BE2C (cell line): ENCODE measurements around the gene HIPK4.
"Not testable (repeated sequence)": the region's sequence is repeated elsewhere in the genome, so short reads cannot be mapped to it uniquely, and the experiment has no call there.

Source experiments
- DNase-seq: peaks from one replicate; pipeline ENCODE4 v3.0.0-alpha.2; 2020
- H3K27me3 ChIP-seq: fragments of 250-450 bp; sonication (Bioruptor Pico); 2 replicates; pipeline ENCODE4 v1.5.1; 2020; ENCODE audit warnings: mild to moderate bottlenecking
- H3K36me3 ChIP-seq: fragments of 250-450 bp; sonication (Bioruptor Pico); 2 replicates; pipeline ENCODE4 v1.5.1; 2020; ENCODE audit warnings: mild to moderate bottlenecking
- H3K4me1 ChIP-seq: fragments of 250-450 bp; sonication (Bioruptor Pico); 2 replicates; pipeline ENCODE4 v1.5.1; 2020
- H3K4me3 ChIP-seq: 2 replicates; pipeline ENCODE4 v1.5.1; 2011; ENCODE audit warnings: low read depth, low read length
- H3K9me3 ChIP-seq: fragments of 250-450 bp; sonication (Bioruptor Pico); 2 replicates; pipeline ENCODE4 v1.5.1; 2020
- CTCF ChIP-seq: IDR thresholded peaks from 2 replicates; pipeline ENCODE4 v1.5.1; 2012; ENCODE audit warnings: mild to moderate bottlenecking, low read depth, low read length

The HIPK4 gene

GRCh38 chr19:40377876-40378385 lies 12.1 kb downstream of the HIPK4 start:
- Histone ChIP-seq H3K4me3 (no peak overlapping the region), H3K36me3 (peaks cover 15% of the 10 kb centered on the region), H3K27me3 (no peaks in the 10 kb centered on the region), H3K9me3 (no peaks in the 10 kb centered on the region), H3K4me1 (no peaks in the 10 kb centered on the region)
- DNase-seq, result no peak
- TF ChIP-seq CTCF, result no peak

- Histone ChIP-seq H3K27me3 (no peaks in the 10 kb centered on the region), H3K36me3 (peaks cover 24% of the 10 kb centered on the region), H3K4me3 (no peak overlapping the region), H3K9me3 (no peaks in the 10 kb centered on the region), H3K4me1 (no peaks in the 10 kb centered on the region)
- no peak for TF ChIP-seq CTCF
- no peak for DNase-seq
These were observed 13.6 kb downstream of the HIPK4 start for GRCh38 chr19:40376286-40376862.

GRCh38 chr19:40374084-40374483 lies 15.9 kb downstream of the HIPK4 start:
- Histone ChIP-seq H3K27me3 (no peaks in the 10 kb centered on the region), H3K36me3 (peaks cover 27% of the 10 kb centered on the region)
- DNase-seq, result no peak

GRCh38 chr19:40371802-40372122 lies 18.2 kb downstream of the HIPK4 start:
- no peaks in the 10 kb centered on the region for H3K9me3 ChIP-seq
- no peak for TF ChIP-seq CTCF
- no peak for DNase-seq
- no peak overlapping the region for H3K4me3 ChIP-seq
- H3K36me3 ChIP-seq, result peaks cover 32% of the 10 kb centered on the region
- H3K27me3 ChIP-seq, result no peaks in the 10 kb centered on the region
- H3K4me1 ChIP-seq, result peaks cover 4% of the 10 kb centered on the region

More at GRCh38 chr19:40374084-40374483, 15.9 kb downstream of the HIPK4 start:
- 0 out of 2 replicates have a peak, but pooled peaks cover 3% of the 10 kb centered on the region for H3K4me1 ChIP-seq
- TF ChIP-seq CTCF, result no peak
- no peaks in the 10 kb centered on the region for H3K9me3 ChIP-seq
- no peak overlapping the region for H3K4me3 ChIP-seq

- Histone ChIP-seq H3K4me1 (peaks cover 9% of the 10 kb centered on the region), H3K4me3 (no peak overlapping the region), H3K27me3 (no peaks in the 10 kb centered on the region), H3K9me3 (no peaks in the 10 kb centered on the region), H3K36me3 (peaks cover 29% of the 10 kb centered on the region)
- DNase-seq, result no peak
- no peak for TF ChIP-seq CTCF
These were observed 18.8 kb downstream of the HIPK4 start for GRCh38 chr19:40370997-40371801.

GRCh38 chr19:40370253-40370652 lies 19.7 kb downstream of the HIPK4 start:
- H3K27me3 ChIP-seq, H3K9me3 ChIP-seq, H3K4me3 ChIP-seq, DNase-seq: not testable (repeated sequence)
- peaks cover 29% of the 10 kb centered on the region for H3K36me3 ChIP-seq
- peaks cover 12% of the 10 kb centered on the region for H3K4me1 ChIP-seq
